NT2/D1 (cell line): ENCODE data around the gene ADAMTS18.

Experiments used
- DNase-seq: peaks from one replicate; pipeline ENCODE4 v3.0.0-alpha.2; 2011; ENCODE audit warnings: low read depth, low spot score
- H3K27me3 ChIP-seq: 2 replicates; pipeline ENCODE4 v1.6.0; 2011; ENCODE audit warnings: mild to moderate bottlenecking; ENCODE audit not compliant: insufficient read length, insufficient read depth
- H3K36me3 ChIP-seq: 2 replicates; pipeline ENCODE4 v1.6.1; 2011; ENCODE audit warnings: mild to moderate bottlenecking, low read length, mixed read lengths; ENCODE audit not compliant: insufficient read depth, insufficient read length
- H3K4me1 ChIP-seq: 2 replicates; pipeline ENCODE4 v1.5.1; 2011; ENCODE audit not compliant: insufficient read depth, insufficient read length
- H3K4me3 ChIP-seq: 2 replicates; pipeline ENCODE4 v1.5.1; 2011; ENCODE audit warnings: low read depth; ENCODE audit not compliant: insufficient read length
- H3K9ac ChIP-seq: 2 replicates; pipeline ENCODE4 v1.6.0; 2011; ENCODE audit warnings: low read depth; ENCODE audit not compliant: insufficient read length
- H3K9me3 ChIP-seq: 2 replicates; pipeline ENCODE4 v1.5.1; 2011; ENCODE audit warnings: mild to moderate bottlenecking, low read length; ENCODE audit not compliant: insufficient read depth
- SUZ12 ChIP-seq: IDR thresholded peaks from 2 replicates; pipeline ENCODE4 v1.6.1; 2011; ENCODE audit not compliant: insufficient read length, insufficient read depth; ENCODE audit errors: extremely low read depth
- YY1 ChIP-seq: IDR thresholded peaks from 2 replicates; pipeline ENCODE4 v1.6.1; 2011; ENCODE audit not compliant: insufficient read length, insufficient read depth
- ZNF274 ChIP-seq: IDR thresholded peaks from 2 replicates; pipeline ENCODE4 v1.6.1; 2011; ENCODE audit warnings: mild to moderate bottlenecking, low read depth, low read length

Gene ADAMTS18, protein sequence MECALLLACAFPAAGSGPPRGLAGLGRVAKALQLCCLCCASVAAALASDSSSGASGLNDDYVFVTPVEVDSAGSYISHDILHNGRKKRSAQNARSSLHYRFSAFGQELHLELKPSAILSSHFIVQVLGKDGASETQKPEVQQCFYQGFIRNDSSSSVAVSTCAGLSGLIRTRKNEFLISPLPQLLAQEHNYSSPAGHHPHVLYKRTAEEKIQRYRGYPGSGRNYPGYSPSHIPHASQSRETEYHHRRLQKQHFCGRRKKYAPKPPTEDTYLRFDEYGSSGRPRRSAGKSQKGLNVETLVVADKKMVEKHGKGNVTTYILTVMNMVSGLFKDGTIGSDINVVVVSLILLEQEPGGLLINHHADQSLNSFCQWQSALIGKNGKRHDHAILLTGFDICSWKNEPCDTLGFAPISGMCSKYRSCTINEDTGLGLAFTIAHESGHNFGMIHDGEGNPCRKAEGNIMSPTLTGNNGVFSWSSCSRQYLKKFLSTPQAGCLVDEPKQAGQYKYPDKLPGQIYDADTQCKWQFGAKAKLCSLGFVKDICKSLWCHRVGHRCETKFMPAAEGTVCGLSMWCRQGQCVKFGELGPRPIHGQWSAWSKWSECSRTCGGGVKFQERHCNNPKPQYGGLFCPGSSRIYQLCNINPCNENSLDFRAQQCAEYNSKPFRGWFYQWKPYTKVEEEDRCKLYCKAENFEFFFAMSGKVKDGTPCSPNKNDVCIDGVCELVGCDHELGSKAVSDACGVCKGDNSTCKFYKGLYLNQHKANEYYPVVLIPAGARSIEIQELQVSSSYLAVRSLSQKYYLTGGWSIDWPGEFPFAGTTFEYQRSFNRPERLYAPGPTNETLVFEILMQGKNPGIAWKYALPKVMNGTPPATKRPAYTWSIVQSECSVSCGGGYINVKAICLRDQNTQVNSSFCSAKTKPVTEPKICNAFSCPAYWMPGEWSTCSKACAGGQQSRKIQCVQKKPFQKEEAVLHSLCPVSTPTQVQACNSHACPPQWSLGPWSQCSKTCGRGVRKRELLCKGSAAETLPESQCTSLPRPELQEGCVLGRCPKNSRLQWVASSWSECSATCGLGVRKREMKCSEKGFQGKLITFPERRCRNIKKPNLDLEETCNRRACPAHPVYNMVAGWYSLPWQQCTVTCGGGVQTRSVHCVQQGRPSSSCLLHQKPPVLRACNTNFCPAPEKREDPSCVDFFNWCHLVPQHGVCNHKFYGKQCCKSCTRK (N-terminal part only)

DNA sequence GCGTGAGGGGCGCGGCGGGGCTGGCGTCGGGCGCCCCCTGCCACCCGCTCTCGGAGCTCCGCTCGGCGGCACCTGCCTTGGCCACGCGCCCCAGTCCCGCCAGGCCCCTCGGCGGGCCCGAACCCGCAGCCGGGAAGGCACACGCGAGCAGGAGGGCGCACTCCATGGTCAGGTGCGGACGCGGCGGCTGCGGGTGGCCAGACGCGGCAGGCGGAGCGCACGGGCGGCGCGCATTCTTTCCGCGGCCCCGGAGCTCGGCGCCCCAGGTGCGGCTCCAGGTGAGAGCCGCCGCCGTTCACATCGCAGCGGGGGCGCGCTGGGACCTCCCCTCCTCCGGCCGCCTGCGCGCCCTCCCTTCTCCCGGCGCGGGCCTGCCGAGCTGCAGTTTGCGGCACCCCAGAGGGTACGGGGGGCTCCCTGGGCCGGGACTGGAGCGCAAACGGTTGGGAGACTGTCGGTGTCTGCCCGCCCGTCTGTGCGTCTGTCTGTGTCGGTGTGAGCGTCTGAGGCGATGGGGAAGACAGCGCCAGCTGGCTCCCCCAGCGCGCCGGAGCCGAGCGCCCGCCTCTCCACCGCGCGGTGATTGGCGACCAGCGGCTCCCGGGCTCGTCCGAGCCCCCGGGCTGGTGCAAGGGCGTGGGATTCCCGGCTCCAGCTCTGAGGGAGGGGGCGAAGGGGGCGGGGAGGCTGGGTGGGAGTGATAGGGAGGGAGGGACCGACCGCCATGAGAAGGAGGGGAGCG lies at the start of gene ADAMTS18:
TSS of gene ADAMTS18 (minus strand) at position 505 of the 742 bp plus-strand sequence. CDS start at position 166, 339 bp downstream.
- H3K36me3 ChIP-seq = no peaks in the 10 kb centered on the region
- TF ChIP-seq ZNF274 (no peak), SUZ12 (peak; percentile 2)
- H3K27me3 ChIP-seq = peaks cover 56% of the 10 kb centered on the region
- H3K4me3 ChIP-seq = peak within 1 kb of the TSS; percentile 60
- H3K9me3 ChIP-seq = no peaks in the 10 kb centered on the region
- H3K9ac ChIP-seq = peak within 1 kb of the TSS; percentile 61
- peaks cover 4% of the 10 kb centered on the region for H3K4me1 ChIP-seq
- DNase-seq = no peak

DNA sequence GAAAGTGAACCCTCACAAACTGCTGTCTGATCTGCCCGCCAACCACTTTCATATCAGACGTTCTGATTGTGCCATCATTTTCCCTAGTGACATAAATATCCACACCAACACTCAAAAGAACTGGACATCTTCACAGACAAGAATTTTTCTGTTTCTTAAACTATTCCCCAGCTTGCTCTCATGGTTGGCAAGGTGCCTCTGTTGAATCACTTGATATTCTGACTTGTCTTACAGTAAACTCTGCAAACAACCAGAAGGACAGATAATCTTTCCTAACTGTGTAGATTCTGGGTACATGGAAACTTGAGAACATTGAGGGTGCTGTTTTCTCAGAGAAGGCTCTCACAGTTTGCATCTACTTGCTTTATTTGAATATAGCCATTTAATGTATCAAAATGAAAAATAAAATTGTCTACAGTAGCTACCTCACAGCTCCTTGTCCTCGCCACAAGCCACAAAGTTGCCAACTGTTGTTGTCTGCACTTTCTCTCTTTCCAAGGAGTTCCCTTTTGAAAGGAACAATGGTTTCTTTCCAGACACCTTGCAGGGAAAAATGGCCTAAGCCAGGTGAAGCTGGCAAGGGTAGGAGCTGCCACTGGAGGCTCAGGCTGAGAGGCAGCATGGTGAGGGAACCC lies 46.0 kb upstream of the ADAMTS18 start:
- Histone ChIP-seq H3K9ac (no peak overlapping the region), H3K4me3 (no peak overlapping the region), H3K27me3 (no peaks in the 10 kb centered on the region), H3K36me3 (no peaks in the 10 kb centered on the region), H3K4me1 (no peaks in the 10 kb centered on the region), H3K9me3 (no peaks in the 10 kb centered on the region)
- no peak for DNase-seq
- no peak for TF ChIP-seq ZNF274
- TF ChIP-seq YY1 = no peak
- TF ChIP-seq SUZ12 = no peak

DNA sequence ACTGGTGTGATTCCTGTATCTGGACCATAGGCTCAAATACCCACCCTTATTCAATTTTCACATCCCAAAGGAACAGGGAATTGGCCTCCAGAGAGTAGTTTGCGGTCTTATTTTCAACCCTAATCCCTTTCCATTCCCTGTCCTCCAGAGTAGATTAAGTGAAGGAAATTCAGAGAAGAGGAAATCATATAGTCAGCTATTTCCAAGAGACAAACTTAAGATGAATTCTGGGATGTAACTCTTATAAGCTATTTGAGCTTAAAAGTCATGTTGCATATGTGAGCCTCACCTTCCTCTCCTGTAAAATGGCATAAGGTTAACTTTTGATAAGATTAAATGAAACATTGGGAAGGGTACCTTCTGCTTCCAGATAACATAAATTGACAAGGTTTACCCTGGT lies 37.4 kb upstream of the ADAMTS18 start:
- Histone ChIP-seq H3K9ac (no peak overlapping the region), H3K4me3 (no peak overlapping the region), H3K36me3 (no peaks in the 10 kb centered on the region), H3K9me3 (no peaks in the 10 kb centered on the region), H3K4me1 (no peaks in the 10 kb centered on the region), H3K27me3 (no peaks in the 10 kb centered on the region)
- TF ChIP-seq ZNF274 = no peak
- TF ChIP-seq SUZ12 = no peak
- TF ChIP-seq YY1 = no peak
- no peak for DNase-seq

DNA sequence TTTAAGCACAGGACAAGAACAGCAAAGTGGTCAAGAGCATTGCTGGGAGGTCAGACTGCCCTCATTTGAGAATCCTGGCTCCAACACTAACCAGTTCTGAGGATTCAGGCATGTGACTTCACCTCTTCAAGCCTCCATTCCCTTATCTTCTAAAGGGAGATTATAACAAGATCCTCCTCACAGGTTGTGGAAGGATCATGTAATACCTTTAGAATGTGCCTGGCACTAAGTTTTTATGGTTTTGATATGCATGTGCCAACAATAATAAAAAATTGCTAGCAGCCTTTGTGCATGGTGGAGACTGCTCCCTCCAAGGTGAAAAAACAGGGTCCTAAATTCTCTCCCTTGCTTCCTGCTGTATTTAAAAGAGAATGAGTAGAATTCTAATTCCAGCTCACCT lies 36.0 kb upstream of the ADAMTS18 start:
- H3K4me1 ChIP-seq = no peaks in the 10 kb centered on the region

DNA sequence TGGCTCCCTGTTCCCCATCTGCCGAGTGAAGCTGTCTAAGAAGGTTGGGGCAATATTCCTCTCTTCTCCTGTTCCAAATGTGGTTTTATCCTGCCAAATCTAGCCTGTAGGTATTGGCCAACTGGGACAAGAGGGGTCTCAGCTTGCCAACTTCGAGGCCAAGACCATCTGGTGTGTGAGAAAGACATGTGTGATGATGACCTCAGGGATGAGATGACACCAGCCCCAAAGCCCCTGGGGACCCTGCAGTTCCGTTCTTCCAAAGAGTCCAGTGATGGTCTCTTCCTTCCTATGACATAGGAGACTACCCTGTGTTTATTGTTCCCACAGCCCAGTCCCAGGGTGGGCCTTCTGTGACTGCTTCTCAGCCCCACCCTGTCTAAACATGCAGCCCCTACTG lies 34.8 kb upstream of the ADAMTS18 start:
- Histone ChIP-seq H3K27me3 (no peaks in the 10 kb centered on the region), H3K9ac (no peak overlapping the region), H3K4me1 (no peaks in the 10 kb centered on the region), H3K9me3 (no peaks in the 10 kb centered on the region), H3K36me3 (no peaks in the 10 kb centered on the region), H3K4me3 (no peak overlapping the region)
- DNase-seq = no peak
- no peak for TF ChIP-seq ZNF274
- TF ChIP-seq SUZ12 = no peak
- TF ChIP-seq YY1 = no peak

More for the DNA sequence above, 36.0 kb upstream of the ADAMTS18 start:
- no peak for DNase-seq
- H3K36me3 ChIP-seq = no peaks in the 10 kb centered on the region
- no peaks in the 10 kb centered on the region for H3K27me3 ChIP-seq
- H3K9ac ChIP-seq = no peak overlapping the region
- no peak overlapping the region for H3K4me3 ChIP-seq
- TF ChIP-seq ZNF274 = no peak
- TF ChIP-seq YY1 = no peak
- no peak for TF ChIP-seq SUZ12
- H3K9me3 ChIP-seq = no peaks in the 10 kb centered on the region

DNA sequence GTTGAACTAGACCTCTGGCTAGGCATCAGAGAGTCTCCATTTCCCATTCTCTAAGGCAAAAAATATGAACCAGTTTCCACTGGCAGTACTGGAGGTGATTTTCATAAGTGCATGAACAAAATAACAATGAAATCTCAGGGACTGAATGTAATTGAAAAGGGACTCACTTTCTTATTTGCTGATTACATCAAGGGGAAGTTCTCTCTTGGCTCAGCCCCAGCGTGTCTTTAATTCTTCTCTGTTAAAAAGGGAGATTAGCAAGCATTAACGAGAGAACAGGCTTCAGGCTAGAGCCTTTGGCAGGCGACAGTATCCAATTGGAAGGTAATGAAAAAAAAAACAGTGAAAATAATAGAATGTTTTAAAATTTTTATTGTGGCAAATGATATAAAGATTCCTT lies 34.0 kb upstream of the ADAMTS18 start:
- Histone ChIP-seq H3K4me1 (no peaks in the 10 kb centered on the region), H3K4me3 (no peak overlapping the region), H3K9me3 (no peaks in the 10 kb centered on the region), H3K36me3 (no peaks in the 10 kb centered on the region), H3K27me3 (no peaks in the 10 kb centered on the region), H3K9ac (no peak overlapping the region)
- TF ChIP-seq YY1 = no peak
- no peak for TF ChIP-seq ZNF274
- no peak for TF ChIP-seq SUZ12
- no peak for DNase-seq
